ENCODE measurements around the gene RASAL2.
"Not testable (repeated sequence)": the region's sequence is repeated elsewhere in the genome, so short reads cannot be mapped to it uniquely, and the experiment has no call there.

Gene RASAL2

DNA sequence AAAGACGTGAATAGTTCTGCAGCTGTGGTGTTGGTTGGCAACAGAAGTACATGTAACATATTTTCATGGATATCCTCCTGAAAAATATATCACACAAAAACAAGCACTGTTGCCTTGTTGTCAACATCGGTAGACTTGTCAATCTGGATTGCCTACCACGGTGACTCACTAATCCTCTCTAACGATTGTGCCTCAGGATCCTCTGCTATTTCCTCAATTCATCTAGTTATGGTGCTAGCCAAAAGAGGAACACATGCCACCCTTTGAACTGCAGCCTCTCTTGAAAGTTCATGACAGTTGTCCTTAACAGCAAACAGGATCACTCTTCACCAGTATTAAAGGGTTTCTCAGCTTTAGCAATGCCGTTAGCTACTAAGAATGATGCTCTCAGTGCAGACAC lies 25.7 kb downstream of the RASAL2 start:
- ATAC-seq, result no peak
- no peak for DNase-seq

DNA sequence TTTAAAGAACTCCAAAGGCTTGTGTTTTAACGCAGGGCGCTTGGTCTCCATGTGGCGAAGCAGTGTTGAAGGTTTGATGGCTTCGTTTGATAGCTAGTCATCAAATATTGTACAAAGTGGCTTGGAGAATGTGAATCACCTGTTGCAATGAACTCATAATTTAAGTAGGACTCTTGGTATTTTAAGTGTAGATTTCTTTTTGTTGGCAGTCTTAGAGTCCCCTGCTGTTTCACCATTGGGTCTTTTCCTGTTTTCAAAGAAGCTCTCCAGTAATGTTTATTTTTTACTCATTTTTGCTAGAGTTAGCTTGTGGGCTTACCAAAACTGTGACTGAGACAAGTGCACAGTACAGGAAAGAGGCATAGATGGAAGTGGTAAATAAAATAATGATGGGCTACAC lies 26.2 kb downstream of the RASAL2 start:
- DNase-seq (no peak), ATAC-seq (no peak)

DNA sequence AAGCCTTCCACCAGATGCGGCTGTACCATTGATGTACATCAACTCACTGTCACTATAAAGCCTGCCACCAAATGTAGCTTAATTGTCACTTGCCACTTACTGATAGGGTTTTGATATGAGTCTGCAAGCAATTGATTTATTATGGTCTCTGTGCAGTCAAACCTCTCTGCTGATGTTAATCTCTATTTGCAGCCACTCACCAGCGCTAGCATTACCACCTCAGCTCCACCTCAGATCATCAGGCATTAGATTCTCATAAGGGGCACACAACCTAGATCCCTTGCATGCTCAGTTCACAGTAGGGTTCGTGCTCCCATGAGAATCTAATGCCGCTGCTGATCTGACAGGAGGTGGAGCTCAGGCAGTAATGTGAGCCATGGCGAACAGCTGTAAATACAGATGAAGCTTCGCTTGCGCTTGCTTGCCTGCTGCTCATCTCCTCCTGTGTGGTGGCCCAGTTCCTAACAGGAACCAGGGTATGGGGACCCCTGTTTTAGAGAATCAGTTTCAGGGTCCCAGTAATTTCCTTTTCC lies 26.7 kb downstream of the RASAL2 start:
- not testable (repeated sequence) for DNase-seq, ATAC-seq

DNA sequence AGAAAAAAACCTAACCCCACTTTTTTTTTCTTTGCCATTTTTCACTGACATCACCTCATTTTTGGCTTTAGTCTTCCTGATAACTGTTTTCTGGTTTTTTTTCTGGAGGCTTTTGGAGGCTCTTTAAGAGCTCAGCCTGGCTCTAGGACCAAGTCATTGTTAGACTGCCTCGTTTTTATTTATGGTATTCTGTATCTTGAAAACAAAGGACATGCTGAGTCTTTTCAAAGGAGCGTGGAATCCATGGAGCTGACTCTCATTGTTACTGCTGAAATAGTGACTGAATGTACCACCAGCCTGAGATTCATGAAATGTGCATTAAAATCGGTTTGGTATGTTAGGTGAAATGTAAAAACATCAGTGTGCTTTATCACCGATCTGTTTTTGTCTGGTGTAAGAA lies 28.0 kb downstream of the RASAL2 start:
- ATAC-seq, result no peak

DNA sequence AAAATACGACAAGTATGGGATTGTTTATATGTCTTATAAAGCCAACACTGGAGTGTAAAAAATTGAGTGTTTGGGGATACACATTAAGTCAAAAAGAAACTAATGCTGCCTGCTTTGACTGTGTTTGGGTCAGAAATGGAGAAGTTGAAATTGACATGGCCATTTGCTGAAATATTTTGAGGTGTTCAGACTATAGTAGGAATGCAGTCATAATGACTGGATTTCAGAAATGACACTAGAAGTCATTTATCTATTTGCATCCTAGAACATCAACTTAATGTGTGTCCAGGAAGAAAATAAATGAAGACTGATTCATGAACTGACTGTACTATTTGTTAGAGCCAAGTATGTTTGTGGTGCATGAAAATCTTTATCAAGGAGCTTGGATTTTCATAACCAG lies 28.4 kb downstream of the RASAL2 start:
- ATAC-seq, result no peak

More for the DNA sequence above, 28.0 kb downstream of the RASAL2 start:
- no peak for DNase-seq

DNA sequence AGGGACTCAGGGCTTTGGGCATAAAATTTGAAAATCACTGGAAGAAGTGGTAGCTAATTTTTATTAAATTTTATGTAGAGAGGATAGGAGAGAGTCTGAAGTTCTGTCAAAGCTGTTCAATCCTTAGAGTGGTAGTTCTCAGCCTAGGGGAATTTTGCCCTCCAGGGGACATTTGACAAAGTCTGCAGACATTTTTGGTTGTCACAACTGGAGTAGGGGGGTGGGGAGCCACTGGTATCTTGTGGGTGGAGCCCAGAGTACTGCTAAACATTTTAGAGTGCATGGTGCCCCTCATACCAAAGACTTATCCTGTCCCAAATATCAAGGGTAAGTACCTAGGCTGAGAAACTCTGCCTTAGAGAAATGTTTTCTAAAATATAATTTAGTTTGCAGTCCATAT lies 30.2 kb downstream of the RASAL2 start:
- ATAC-seq (no peak), DNase-seq (no peak)

More for the DNA sequence above, 28.4 kb downstream of the RASAL2 start:
- no peak for DNase-seq

DNA sequence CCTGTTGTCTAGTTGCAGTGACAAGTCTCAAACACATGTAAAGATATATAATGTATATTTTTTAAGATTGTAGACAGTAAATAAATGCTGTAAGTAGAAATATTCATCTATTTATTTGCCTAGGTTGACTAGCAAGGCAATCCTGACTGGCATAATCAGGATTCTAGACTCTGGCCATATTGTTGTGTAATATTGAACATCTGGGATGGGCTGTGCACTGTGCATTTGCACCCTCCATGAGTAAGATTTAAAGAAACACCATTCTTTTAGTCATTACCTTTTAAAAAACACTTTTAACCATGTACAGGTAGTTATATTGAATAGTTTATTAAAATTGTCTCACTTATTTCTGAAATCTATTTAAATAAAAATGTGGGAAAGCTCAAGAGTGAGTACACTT lies 32.4 kb downstream of the RASAL2 start:
- DNase-seq, result no peak
- no peak for ATAC-seq

DNA sequence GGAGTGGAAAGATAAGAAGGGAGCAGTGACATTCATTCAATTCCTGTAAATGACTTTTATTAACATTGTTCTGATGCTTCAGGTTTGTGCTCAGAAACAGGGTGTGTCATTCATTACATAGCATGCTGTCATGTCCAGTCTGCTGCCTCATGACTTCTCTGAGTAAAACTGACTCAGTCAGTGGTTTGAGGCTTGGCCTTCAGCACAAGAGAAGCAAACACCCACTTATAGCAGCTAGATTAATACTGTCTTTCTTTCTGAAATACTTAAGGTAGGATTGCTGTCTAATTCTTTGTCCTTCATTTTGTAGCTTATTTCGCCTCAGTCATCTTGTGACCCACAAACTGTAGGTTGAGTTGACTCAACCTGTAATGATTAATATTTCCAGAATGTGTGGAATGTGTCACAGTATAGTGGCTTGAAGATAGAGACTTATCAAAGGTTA lies 32.9 kb downstream of the RASAL2 start:
- ATAC-seq (peak; percentile 32), DNase-seq (no peak)

DNA sequence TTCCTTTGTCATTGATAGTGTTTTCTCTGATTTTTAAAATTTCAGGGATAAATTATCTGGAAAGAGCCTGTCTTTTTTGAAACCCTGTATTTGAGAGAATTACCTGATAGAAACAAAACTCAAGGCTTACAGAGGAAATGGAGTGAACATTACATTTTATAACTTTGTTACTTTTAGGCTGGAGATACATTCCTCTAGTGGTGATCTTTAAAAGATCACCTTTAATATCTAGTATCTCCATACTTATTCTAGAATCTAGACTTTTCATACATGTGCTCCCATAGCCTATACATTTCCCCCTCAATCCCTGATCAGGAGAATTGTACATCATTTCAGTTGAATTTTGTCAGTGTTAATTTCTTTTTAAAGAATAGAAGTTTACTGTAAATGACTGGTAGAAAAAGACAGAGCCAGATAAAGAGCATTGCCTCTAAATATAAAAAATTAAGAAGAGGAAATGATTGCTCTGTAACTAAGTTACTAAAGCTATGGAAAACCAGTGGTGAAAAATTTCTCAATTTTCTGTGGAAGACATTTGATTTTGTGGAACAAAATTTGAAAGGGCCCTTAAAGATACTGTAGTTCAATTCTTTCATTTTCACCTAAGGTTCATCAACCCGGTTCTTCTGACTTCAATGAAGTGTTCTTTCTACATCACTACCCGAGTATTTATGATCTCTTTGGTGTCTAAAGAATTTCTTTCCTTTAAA lies 33.7 kb downstream of the RASAL2 start:
- ATAC-seq (no peak), DNase-seq (no peak)

DNA sequence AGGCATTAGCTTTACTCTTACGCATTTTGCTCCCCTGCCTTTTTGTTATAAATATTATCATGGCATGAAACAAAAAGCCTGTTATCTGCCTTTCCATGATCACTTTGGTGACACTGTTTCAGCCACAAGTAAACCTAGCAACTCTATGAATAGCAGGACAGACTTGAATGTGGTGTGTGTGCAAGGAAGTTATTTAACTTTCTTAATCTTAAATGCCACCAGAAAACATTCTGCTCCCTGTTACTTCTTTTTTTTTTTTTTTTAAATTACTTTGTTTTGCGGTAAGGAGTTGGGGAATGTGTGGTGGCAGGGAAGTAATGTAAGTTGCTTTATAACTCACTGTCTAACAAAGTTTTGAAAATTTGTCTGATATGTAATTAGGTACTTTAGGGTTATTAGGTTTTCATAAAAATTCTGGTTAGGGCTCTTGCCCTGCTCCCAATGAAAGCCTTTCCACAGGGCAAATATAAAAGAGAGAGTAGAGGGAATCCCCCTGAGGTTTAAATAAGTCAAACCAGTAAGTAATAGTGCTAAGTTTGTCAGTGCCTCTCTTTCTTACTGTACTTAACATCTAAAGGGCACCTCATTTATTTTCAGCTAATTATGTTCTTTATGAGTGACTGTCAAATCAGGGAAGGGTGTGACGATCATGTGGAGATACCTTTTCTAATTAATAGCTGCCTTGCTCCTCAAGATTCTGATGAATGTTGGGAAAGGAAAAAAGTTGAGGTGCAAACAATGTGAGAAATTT lies 39.5 kb downstream of the RASAL2 start:
- DNase-seq, result no peak
- ATAC-seq, result no peak

DNA sequence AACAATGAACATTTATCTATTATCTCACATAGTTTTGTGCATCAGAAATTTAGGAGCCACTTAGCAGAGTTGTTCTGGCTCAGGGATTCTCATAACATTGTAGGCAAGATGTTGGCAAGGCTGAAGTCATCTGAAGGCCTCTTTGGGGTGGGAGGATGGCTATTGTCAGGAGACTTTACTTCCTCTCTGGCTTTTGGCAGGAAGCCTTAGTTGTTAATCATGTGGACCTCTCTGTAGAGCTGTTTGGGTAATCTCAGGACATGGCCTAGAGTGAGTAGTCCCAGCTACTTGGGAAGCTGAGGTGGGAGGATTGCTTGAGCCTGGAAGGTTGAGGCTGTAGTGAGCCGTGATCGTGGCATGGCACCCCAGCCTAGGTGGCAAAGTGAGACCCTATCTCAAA lies 40.2 kb downstream of the RASAL2 start:
- DNase-seq (no peak), ATAC-seq (no peak)

DNA sequence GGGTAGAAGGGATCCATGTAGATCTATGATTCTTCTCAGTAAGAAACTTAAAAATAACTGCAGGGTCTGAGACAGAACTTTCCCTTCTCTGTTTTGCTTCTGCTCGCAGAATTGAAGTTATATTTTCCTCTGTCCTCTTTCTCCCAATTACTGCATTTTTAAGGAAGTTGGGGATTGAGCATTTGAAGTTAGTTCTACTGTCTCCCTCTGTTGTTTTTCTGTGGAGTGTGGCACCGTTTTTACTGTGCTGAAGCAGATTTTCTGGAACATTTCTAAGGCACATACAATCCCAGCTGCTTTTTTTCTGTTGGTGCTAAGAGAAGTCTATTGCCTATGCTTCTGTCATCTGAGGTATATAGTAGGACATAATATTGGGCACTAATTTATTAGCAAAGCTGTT lies 43.3 kb downstream of the RASAL2 start:
- DNase-seq (no peak), ATAC-seq (no peak)

DNA sequence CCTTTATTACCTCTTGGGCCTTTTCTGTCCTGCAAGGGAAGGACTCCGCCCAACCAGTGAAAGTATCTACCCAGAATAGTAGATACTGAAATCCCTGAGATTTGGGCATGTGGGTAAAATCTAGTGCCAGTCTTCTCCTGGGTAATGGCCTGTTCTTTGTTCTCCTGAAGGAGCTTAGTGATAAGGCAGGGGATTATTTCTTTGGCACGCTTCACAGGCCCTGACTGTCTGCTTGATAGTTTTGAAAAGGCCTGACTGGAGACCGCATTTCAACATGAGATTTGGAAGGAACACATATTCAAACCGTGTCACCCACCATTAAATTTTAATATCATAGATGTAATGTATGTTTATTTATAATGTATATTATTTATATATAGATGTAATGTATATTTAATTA lies 48.9 kb downstream of the RASAL2 start:
- DNase-seq (no peak), ATAC-seq (no peak)

DNA sequence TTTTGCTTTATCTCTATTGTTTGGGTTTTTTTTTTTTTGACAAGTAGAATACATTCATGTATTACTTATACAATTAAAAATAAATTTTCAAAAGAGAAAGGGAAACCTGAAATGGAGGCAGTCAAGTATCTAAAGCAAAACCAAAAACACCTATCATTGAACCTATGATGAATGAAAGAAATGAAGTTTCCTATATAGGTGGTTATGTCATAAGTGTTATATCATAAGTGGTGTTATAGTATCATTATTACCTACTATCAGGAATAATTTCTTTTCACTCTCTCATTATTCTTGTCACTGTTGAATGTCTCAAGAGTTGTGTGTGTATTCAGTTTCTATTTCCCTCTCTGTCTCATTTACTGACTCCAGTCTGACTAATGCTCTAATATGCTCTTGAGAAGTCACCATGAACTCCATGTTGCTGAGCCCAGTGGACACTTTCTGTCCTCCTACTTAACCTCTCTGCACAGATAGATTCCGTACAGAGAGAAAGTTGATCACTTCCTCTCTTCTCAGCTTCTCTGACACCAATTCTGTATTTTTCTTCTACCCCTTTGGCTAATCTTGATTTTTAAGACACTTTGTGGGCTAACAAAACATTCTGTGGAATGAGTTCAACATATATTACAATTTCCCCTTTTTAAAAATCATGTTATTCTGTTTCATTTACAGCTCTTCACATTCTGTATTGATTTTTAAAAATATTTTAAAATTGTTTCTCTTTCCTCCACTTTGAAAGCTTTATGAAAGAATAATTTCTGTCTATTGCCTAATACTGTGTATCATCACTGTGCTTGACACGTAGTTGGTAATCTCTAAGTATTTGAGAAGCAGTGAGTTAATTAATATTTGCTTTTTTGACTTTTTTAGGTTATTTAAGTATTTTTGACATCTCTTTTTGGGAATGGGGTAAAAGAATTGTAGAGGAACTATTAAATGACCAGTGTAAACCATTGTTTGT lies 50.1 kb downstream of the RASAL2 start:
- ATAC-seq, result no peak
- no peak for DNase-seq

DNA sequence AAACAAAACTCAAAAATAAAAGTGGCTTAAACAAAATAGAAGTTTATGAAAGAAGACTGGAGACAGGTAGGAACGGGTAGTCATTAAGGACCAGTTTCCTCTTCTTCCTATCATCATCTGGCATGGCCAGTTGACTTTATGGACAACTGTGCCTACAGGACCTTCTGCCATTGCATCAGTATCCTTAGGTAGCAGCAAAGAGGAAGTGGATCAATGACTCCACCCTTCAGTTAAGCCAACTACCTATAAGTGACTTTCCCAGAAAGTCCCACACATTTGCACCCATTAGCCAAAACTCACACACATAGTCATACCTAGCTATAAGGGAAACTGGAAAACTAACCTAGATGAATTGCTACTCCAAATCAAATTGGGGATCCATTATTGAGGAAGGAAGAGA lies 51.7 kb downstream of the RASAL2 start:
- DNase-seq, result no peak
- no peak for ATAC-seq

DNA sequence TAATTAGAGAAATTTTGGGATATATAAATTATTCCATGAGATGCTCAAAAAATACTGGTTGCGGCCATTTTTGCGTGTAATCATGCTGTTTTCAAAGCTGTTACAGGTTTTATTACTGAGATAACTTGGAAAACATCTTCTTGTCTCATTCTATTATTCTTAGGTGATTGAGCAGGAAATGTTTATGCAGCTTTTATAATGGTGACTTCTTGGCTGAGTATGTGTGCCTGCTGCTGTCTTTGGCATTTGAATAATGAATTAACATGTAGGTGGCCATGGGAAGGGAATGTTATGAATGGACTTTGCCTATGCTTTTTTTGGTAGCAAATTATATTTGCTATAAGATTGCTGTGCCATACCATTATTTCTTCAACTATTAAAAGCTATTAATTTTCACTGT lies 52.5 kb downstream of the RASAL2 start:
- no peak for ATAC-seq

DNA sequence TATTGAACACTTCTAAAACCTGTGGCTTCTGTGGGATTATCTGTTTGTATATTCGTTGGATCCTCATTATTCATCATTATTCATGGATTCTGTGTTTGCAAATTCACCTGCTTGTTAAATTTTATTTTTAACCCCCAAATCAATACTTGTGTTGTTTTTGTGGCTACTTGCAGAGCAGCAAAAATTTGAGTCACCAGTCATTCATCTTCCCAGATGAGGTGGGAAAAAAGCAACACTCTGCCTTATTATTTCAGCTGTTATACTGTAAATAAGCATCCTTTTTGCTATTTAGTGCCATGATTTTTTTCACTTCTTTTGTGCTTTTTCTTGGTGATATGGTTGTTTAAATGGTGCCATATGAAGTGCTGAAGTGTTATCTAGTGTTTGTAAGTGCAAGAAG lies 56.7 kb downstream of the RASAL2 start:
- ATAC-seq, result no peak
- no peak for DNase-seq

More for the DNA sequence above, 52.5 kb downstream of the RASAL2 start:
- DNase-seq, result no peak

DNA sequence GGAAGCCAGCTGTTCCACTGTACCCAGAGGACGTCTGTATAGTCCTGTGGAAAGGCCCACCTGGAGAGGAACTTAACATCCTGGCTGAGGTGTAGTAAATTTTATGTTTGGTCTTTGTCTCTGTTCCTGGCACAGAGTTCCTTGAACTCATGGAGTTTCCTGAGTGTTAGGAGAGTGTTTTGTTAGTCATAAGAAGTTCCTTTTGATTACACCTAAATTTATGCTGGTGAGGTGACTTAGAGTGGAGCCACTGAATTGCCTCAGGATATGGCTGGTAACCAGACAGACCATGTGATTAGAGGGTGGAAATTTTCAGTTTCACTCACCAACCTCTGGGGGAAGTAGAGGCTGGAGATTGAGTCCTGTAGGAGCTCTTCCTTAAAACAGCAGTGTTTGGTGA lies 57.9 kb downstream of the RASAL2 start:
- ATAC-seq (no peak), DNase-seq (no peak)

DNA sequence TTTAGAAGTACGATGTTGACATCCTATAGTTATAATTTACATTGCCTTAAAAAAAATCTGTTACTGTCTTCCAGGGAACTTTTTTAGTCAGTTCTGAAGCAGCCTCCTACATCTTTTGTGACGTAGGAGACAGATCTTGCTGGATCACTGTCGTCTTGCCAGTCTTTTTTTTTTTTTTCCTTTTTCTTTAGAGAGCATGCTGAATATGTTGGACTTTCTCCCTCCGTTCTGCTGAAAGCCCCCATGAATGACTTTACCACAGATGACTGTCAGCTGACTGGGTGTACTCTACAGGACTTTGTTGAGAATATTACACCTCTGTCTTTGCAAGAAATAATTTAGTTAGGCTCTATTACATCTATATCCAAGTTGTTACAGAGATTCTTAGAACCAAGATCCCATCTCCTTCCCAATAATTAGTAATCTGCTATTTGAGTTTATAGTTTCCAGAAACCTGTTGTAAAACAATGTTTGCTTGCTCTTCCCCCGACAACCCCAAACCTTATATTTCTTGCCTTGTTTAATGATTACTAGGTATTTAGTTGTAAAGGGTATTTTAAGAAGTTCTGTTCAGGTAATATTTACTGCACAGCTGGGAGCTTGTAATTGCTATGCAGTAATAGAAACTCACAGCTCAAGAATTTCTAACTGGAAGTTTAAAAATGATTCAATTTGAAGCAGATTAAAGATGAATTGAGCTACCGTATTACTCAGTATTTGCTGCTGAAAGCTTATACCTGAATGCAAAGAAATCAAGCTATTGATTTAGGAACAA lies 61.8 kb downstream of the RASAL2 start:
- no peak for DNase-seq
- ATAC-seq, result no peak

DNA sequence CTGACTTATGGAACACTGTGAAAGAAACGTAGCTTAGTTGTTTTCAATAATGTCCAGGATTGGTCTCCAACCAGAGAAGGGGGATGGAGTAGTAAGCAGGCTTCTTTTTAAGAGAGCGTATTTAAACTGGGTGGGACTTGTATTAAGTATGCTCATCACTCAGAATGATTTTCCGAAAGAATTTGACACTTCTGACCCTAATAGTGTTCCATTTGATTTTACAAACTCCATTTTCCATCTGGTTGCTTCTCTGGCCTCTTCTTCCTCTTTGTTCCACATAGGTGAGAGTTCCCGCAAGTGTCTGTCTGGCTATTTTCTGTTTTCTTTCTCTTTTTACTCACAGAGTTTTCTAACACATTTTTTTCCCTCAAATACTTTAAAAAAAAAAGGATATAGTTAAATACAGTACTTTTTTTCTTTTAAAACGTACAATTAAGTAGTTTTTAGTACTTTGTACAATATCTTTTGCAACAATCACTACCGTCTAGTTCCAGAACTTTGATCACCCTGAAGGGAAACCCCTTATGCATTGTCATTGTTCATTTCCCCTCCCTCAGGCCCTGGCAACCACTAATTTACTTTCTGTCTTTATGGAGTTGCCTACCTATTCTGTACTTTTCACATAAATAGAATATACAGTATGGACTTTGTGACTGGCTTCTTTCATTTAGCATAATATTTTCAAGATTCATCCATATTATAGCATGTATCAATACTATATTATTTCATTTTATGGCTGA lies 67.0 kb downstream of the RASAL2 start:
- ATAC-seq (no peak), DNase-seq (no peak)

DNA sequence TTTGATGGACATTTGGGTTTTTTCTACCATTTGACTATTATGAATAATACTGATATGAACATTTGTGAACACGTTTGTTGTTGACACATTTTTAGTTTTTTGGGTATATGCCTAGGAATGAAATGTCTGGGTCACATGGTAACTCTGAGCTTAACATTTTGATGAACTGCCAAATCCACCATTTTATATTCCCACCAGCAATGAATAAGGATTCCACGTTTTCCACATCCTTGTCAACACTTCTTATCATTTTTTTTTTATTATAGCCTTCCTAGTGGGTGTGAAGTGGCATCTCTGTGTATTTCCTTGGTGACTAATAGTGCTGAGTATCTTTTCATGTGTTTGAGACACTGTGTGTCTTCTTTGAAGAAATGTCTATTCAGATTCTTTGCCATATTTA lies 67.6 kb downstream of the RASAL2 start:
- DNase-seq (no peak), ATAC-seq (no peak)
